ENCODE results near the gene ZIC2. TPM values are rescaled to one million over a fixed set of nuclear protein-coding genes. Genes with fewer than 3 reads are reported as not detected.

The ZIC2 gene
- total RNA-seq, 1 experiment from 2014 or later = 44.4 TPM

- CTCF ChIA-PET = no interaction called here
Observed at GRCh38 chr13:99967869-99968520, 13.6 kb upstream of the ZIC2 start.

More at GRCh38 chr13:99967869-99968520, 13.6 kb upstream of the ZIC2 start:
- H3K9me3 ChIP-seq (ENCODE audit: control insufficient read depth in 1 of 2, insufficient read depth in 1 of 2, low read depth in 1 of 2, low read length in 2 of 2) = no peaks in the 10 kb centered on the region
- peak overlapping the region; percentile 99 for H3K4me2 ChIP-seq (ENCODE audit: low read length)
- H3K79me2 ChIP-seq (ENCODE audit: insufficient read depth, low read length) = peaks cover 51% of the 10 kb centered on the region
- ATAC-seq (peak; percentile 9; the same call in 1 of the 2 replicates), DNase-seq (ENCODE audit: low read depth, low spot score) (no peak)
- intact Hi-C loops (cut with micrococcal nuclease) = loop anchor here (5.0 kb wide), 2 partner anchors 311 to 544 kb away; no protein-coding TSS in a partner anchor
- H3K27me3 ChIP-seq (ENCODE audit: insufficient read depth, low read length) = no peaks in the 10 kb centered on the region
- peaks cover 10 to 33% of the 10 kb centered on the region in 2 experiments for H3K4me1 ChIP-seq (ENCODE audit: control insufficient read depth in 1 of 2, insufficient read depth in 2 of 2, low read length in 2 of 2)
- peak overlapping the region; percentile 97 for H3K27ac ChIP-seq (ENCODE audit: low read depth, low read length)
- H3K36me3 ChIP-seq (ENCODE audit: control insufficient read depth in 1 of 2, insufficient read depth in 2 of 2, low read length in 2 of 2) = peaks cover 11 to 20% of the 10 kb centered on the region in 2 experiments; a peak in 2 of 4 replicates
- no peak overlapping the region for H2AFZ ChIP-seq (ENCODE audit: low read depth, low read length, poor library complexity, severe bottlenecking)
- H3K4me3 ChIP-seq (replicated peaks in 1 of 2; ENCODE audit: low read depth in 1 of 2, low read length in 2 of 2) = peak overlapping the region; percentile 79 to 82
- H4K20me1 ChIP-seq (ENCODE audit: insufficient read depth) = no peaks in the 10 kb centered on the region
- TF ChIP-seq, protein P1, sequence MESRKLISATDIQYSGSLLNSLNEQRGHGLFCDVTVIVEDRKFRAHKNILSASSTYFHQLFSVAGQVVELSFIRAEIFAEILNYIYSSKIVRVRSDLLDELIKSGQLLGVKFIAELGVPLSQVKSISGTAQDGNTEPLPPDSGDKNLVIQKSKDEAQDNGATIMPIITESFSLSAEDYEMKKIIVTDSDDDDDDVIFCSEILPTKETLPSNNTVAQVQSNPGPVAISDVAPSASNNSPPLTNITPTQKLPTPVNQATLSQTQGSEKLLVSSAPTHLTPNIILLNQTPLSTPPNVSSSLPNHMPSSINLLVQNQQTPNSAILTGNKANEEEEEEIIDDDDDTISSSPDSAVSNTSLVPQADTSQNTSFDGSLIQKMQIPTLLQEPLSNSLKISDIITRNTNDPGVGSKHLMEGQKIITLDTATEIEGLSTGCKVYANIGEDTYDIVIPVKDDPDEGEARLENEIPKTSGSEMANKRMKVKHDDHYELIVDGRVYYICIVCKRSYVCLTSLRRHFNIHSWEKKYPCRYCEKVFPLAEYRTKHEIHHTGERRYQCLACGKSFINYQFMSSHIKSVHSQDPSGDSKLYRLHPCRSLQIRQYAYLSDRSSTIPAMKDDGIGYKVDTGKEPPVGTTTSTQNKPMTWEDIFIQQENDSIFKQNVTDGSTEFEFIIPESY (IDR thresholded peaks at IDR 0.05; ENCODE audit: extremely low read depth, insufficient replicate concordance, low read length) = peak; percentile 3
- TF ChIP-seq EZH2 (IDR thresholded peaks at IDR 0.05) = no peak
- ChIA-PET RAD21 (ENCODE audit: low non-redundant PET in 1 of 2, low total read pairs in 2 of 2, uncharacterized antibody in 2 of 2, unreplicated experiment in 2 of 2) (no interaction called here), POLR2A (no interaction called here)
- H3K9me2 ChIP-seq (ENCODE audit: insufficient read depth) = no peaks in the 10 kb centered on the region
- no TSS peak for BruUV-seq (replicated peaks)
- peak overlapping the region; percentile 96 for H3K9ac ChIP-seq (ENCODE audit: low read length)

Data from HCT116 (cell line).